ENCODE data around the gene MIF4GD.
"Not testable (repeated sequence)": the region's sequence is repeated elsewhere in the genome, so short reads cannot be mapped to it uniquely, and the experiment has no call there.

Gene MIF4GD

GRCh38 chr17:75257228-75257627 is 13.8 kb downstream of the MIF4GD start:
- H3K4me3 ChIP-seq (ENCODE audit: extremely low read depth, insufficient read depth, low read length, poor library complexity, severe bottlenecking); H3K9me3 ChIP-seq (ENCODE audit: control insufficient read depth, low read length); H3K36me3 ChIP-seq (ENCODE audit: control insufficient read depth, insufficient read depth, low read length); H3K27ac ChIP-seq (ENCODE audit: low read depth, low read length, severe bottlenecking); H3K4me1 ChIP-seq (ENCODE audit: control insufficient read depth, insufficient read depth, low read length, poor library complexity, severe bottlenecking): not testable (repeated sequence)
- 100% methylated on average over 1 of the region's 2 CpGs; no CpG with 5 or more reads in 1 of the 2 experiments for WGBS, 2 experiments (ENCODE audit: insufficient coverage in 2 of 2)

- not testable (repeated sequence) for H3K9me3 ChIP-seq (ENCODE audit: control insufficient read depth, low read length); H3K4me3 ChIP-seq (ENCODE audit: extremely low read depth, insufficient read depth, low read length, poor library complexity, severe bottlenecking); H3K36me3 ChIP-seq (ENCODE audit: control insufficient read depth, insufficient read depth, low read length); H3K4me1 ChIP-seq (ENCODE audit: control insufficient read depth, insufficient read depth, low read length, poor library complexity, severe bottlenecking); H3K27ac ChIP-seq (ENCODE audit: low read depth, low read length, severe bottlenecking)
- 96 to 100% methylated on average over 3 to 4 of the region's 11 CpGs for WGBS, 2 experiments (ENCODE audit: insufficient coverage in 2 of 2)
Observed at GRCh38 chr17:75255954-75256698, 14.9 kb downstream of the MIF4GD start.

- H3K4me1 ChIP-seq (ENCODE audit: control insufficient read depth, insufficient read depth, low read length, poor library complexity, severe bottlenecking): no peaks in the 10 kb centered on the region
- H3K9me3 ChIP-seq (ENCODE audit: control insufficient read depth, low read length): no peaks in the 10 kb centered on the region
- H3K36me3 ChIP-seq (ENCODE audit: control insufficient read depth, insufficient read depth, low read length): peaks cover 12% of the 10 kb centered on the region
- no peak overlapping the region for H3K27ac ChIP-seq (ENCODE audit: low read depth, low read length, severe bottlenecking)
- no peak overlapping the region for H3K4me3 ChIP-seq (ENCODE audit: extremely low read depth, insufficient read depth, low read length, poor library complexity, severe bottlenecking)
- 86 to 100% methylated on average over 4 of the region's 8 CpGs for WGBS, 2 experiments (ENCODE audit: insufficient coverage in 2 of 2)
Observed at GRCh38 chr17:75252039-75252816, 18.8 kb downstream of the MIF4GD start.

- Histone ChIP-seq H3K36me3 (ENCODE audit: control insufficient read depth, insufficient read depth, low read length) (peaks cover 29% of the 10 kb centered on the region), H3K4me3 (ENCODE audit: extremely low read depth, insufficient read depth, low read length, poor library complexity, severe bottlenecking) (no peak overlapping the region), H3K27ac (ENCODE audit: low read depth, low read length, severe bottlenecking) (no peak overlapping the region), H3K4me1 (ENCODE audit: control insufficient read depth, insufficient read depth, low read length, poor library complexity, severe bottlenecking) (no peaks in the 10 kb centered on the region), H3K9me3 (ENCODE audit: control insufficient read depth, low read length) (no peaks in the 10 kb centered on the region)
- 85 to 89% methylated on average over 11 of the region's 11 CpGs for WGBS, 2 experiments (ENCODE audit: insufficient coverage in 2 of 2)
Observed at GRCh38 chr17:75250009-75250471, 21.0 kb downstream of the MIF4GD start.

- Histone ChIP-seq H3K4me3 (ENCODE audit: extremely low read depth, insufficient read depth, low read length, poor library complexity, severe bottlenecking) (no peak overlapping the region), H3K36me3 (ENCODE audit: control insufficient read depth, insufficient read depth, low read length) (peaks cover 34% of the 10 kb centered on the region), H3K4me1 (ENCODE audit: control insufficient read depth, insufficient read depth, low read length, poor library complexity, severe bottlenecking) (no peaks in the 10 kb centered on the region), H3K27ac (ENCODE audit: low read depth, low read length, severe bottlenecking) (no peak overlapping the region), H3K9me3 (ENCODE audit: control insufficient read depth, low read length) (no peaks in the 10 kb centered on the region)
- 90 to 97% methylated on average over 4 of the region's 4 CpGs for WGBS, 2 experiments (ENCODE audit: insufficient coverage in 2 of 2)
Observed at GRCh38 chr17:75249564-75249963, 21.5 kb downstream of the MIF4GD start.

- no peak overlapping the region for H3K27ac ChIP-seq (ENCODE audit: low read depth, low read length, severe bottlenecking)
- H3K4me1 ChIP-seq (ENCODE audit: control insufficient read depth, insufficient read depth, low read length, poor library complexity, severe bottlenecking): no peaks in the 10 kb centered on the region
- no peak overlapping the region for H3K4me3 ChIP-seq (ENCODE audit: extremely low read depth, insufficient read depth, low read length, poor library complexity, severe bottlenecking)
- H3K36me3 ChIP-seq (ENCODE audit: control insufficient read depth, insufficient read depth, low read length): peaks cover 61% of the 10 kb centered on the region
- H3K9me3 ChIP-seq (ENCODE audit: control insufficient read depth, low read length): no peaks in the 10 kb centered on the region
- 94 to 95% methylated on average over 10 to 12 of the region's 12 CpGs for WGBS, 2 experiments (ENCODE audit: insufficient coverage in 2 of 2)
Observed at GRCh38 chr17:75246404-75246803, 24.6 kb downstream of the MIF4GD start.

- Histone ChIP-seq H3K9me3 (ENCODE audit: control insufficient read depth, low read length) (no peaks in the 10 kb centered on the region), H3K36me3 (ENCODE audit: control insufficient read depth, insufficient read depth, low read length) (peaks cover 74% of the 10 kb centered on the region), H3K4me1 (ENCODE audit: control insufficient read depth, insufficient read depth, low read length, poor library complexity, severe bottlenecking) (peaks cover 5% of the 10 kb centered on the region), H3K27ac (ENCODE audit: low read depth, low read length, severe bottlenecking) (no peak overlapping the region), H3K4me3 (ENCODE audit: extremely low read depth, insufficient read depth, low read length, poor library complexity, severe bottlenecking) (no peak overlapping the region)
- 98 to 100% methylated on average over 6 of the region's 6 CpGs for WGBS, 2 experiments (ENCODE audit: insufficient coverage in 2 of 2)
Observed at GRCh38 chr17:75245011-75245410, 26.0 kb downstream of the MIF4GD start.

GRCh38 chr17:75244133-75244866 is 26.7 kb downstream of the MIF4GD start:
- WGBS, 2 experiments (ENCODE audit: insufficient coverage in 2 of 2): 97 to 99% methylated on average over 11 to 18 of the region's 22 CpGs
- no peak overlapping the region for H3K4me3 ChIP-seq (ENCODE audit: extremely low read depth, insufficient read depth, low read length, poor library complexity, severe bottlenecking)
- H3K4me1 ChIP-seq (ENCODE audit: control insufficient read depth, insufficient read depth, low read length, poor library complexity, severe bottlenecking): peaks cover 5% of the 10 kb centered on the region
- H3K36me3 ChIP-seq (ENCODE audit: control insufficient read depth, insufficient read depth, low read length): peaks cover 79% of the 10 kb centered on the region
- no peaks in the 10 kb centered on the region for H3K9me3 ChIP-seq (ENCODE audit: control insufficient read depth, low read length)
- no peak overlapping the region for H3K27ac ChIP-seq (ENCODE audit: low read depth, low read length, severe bottlenecking)

- no peak overlapping the region for H3K27ac ChIP-seq (ENCODE audit: low read depth, low read length, severe bottlenecking)
- peaks cover 5% of the 10 kb centered on the region for H3K4me1 ChIP-seq (ENCODE audit: control insufficient read depth, insufficient read depth, low read length, poor library complexity, severe bottlenecking)
- H3K9me3 ChIP-seq (ENCODE audit: control insufficient read depth, low read length): no peaks in the 10 kb centered on the region
- no peak overlapping the region for H3K4me3 ChIP-seq (ENCODE audit: extremely low read depth, insufficient read depth, low read length, poor library complexity, severe bottlenecking)
- H3K36me3 ChIP-seq (ENCODE audit: control insufficient read depth, insufficient read depth, low read length): peaks cover 86% of the 10 kb centered on the region
- WGBS, 2 experiments (ENCODE audit: insufficient coverage in 2 of 2): 95 to 96% methylated on average over 12 to 14 of the region's 17 CpGs
Observed at GRCh38 chr17:75242461-75243042, 28.5 kb downstream of the MIF4GD start.

- no peak overlapping the region for H3K4me3 ChIP-seq (ENCODE audit: extremely low read depth, insufficient read depth, low read length, poor library complexity, severe bottlenecking)
- no peak overlapping the region for H3K27ac ChIP-seq (ENCODE audit: low read depth, low read length, severe bottlenecking)
- H3K9me3 ChIP-seq (ENCODE audit: control insufficient read depth, low read length): no peaks in the 10 kb centered on the region
- H3K4me1 ChIP-seq (ENCODE audit: control insufficient read depth, insufficient read depth, low read length, poor library complexity, severe bottlenecking): peaks cover 5% of the 10 kb centered on the region
- peaks cover 87% of the 10 kb centered on the region for H3K36me3 ChIP-seq (ENCODE audit: control insufficient read depth, insufficient read depth, low read length)
- WGBS, 2 experiments (ENCODE audit: insufficient coverage in 2 of 2): 93 to 96% methylated on average over 15 of the region's 15 CpGs
Observed at GRCh38 chr17:75241996-75242460, 29.0 kb downstream of the MIF4GD start.

Data from mesodermal cell (in vitro differentiated cells).